Measurements from ENCODE around the gene FZD8.

The FZD8 gene

GRCh38 chr10:35594115-35595079 is 47.7 kb downstream of the FZD8 start:
- Histone ChIP-seq H3K79me1 (ENCODE audit: low read length) (no peaks in the 10 kb centered on the region), H3K27ac (ENCODE audit: low read depth, low read length) (no peak overlapping the region), H4K91ac (ENCODE audit: low read depth, low read length) (no peak overlapping the region), H3K4me1 (ENCODE audit: control insufficient read depth in 1 of 2, insufficient read depth in 2 of 2, low read length in 2 of 2) (no peaks in the 10 kb centered on the region), H3K18ac (ENCODE audit: low read length) (no peak overlapping the region), H3K14ac (ENCODE audit: low read length) (no peak overlapping the region), H3K23ac (ENCODE audit: low read length) (no peak overlapping the region), H3K27me3 (ENCODE audit: insufficient read depth, low read length) (no peaks in the 10 kb centered on the region), H3K4me2 (ENCODE audit: low read length) (no peak overlapping the region), H2BK120ac (ENCODE audit: insufficient read depth, low read length, poor library complexity) (no peak overlapping the region), H3K4me3 (ENCODE audit: low read depth, low read length) (no peak overlapping the region), H2BK12ac (ENCODE audit: low read length) (no peak overlapping the region), H3K9me3 (ENCODE audit: insufficient read depth, low read depth, low read length) (peaks cover 3% of the 10 kb centered on the region), H3K9ac (ENCODE audit: low read length) (no peak overlapping the region), H4K12ac (ENCODE audit: low read depth, low read length) (no peak overlapping the region), H2AFZ (ENCODE audit: insufficient read depth, low read length, poor library complexity) (no peak overlapping the region), H4K8ac (ENCODE audit: low read depth, low read length) (no peak overlapping the region), H3K79me2 (ENCODE audit: control insufficient read depth, insufficient read depth, low read length, poor library complexity) (no peaks in the 10 kb centered on the region), H3K4ac (ENCODE audit: low read depth, low read length) (no peak overlapping the region), H3K36me3 (ENCODE audit: control insufficient read depth in 1 of 2, insufficient read depth in 2 of 2, low read length in 2 of 2) (no peaks in the 10 kb centered on the region), H2AK5ac (ENCODE audit: low read length) (no peak overlapping the region), H2BK5ac (ENCODE audit: low read depth, low read length, poor library complexity) (no peak overlapping the region)
- WGBS (ENCODE audit: extremely low coverage, insufficient coverage, insufficient read length), result no CpG with 5 or more reads among the region's 14 CpGs
- no peak for DNase-seq

- Histone ChIP-seq H2BK5ac (ENCODE audit: low read depth, low read length, poor library complexity) (no peak overlapping the region), H3K14ac (ENCODE audit: low read length) (no peak overlapping the region), H2AK5ac (ENCODE audit: low read length) (no peak overlapping the region), H3K79me2 (ENCODE audit: control insufficient read depth, insufficient read depth, low read length, poor library complexity) (no peaks in the 10 kb centered on the region), H3K27me3 (ENCODE audit: insufficient read depth, low read length) (no peaks in the 10 kb centered on the region), H3K36me3 (ENCODE audit: control insufficient read depth in 1 of 2, insufficient read depth in 2 of 2, low read length in 2 of 2) (no peaks in the 10 kb centered on the region), H3K4me3 (ENCODE audit: low read depth, low read length) (no peak overlapping the region), H3K23ac (ENCODE audit: low read length) (no peak overlapping the region), H4K91ac (ENCODE audit: low read depth, low read length) (no peak overlapping the region), H3K9ac (ENCODE audit: low read length) (no peak overlapping the region), H3K27ac (ENCODE audit: low read depth, low read length) (no peak overlapping the region), H2AFZ (ENCODE audit: insufficient read depth, low read length, poor library complexity) (no peak overlapping the region), H3K4me2 (ENCODE audit: low read length) (no peak overlapping the region), H3K9me3 (ENCODE audit: insufficient read depth, low read depth, low read length) (peaks cover 3% of the 10 kb centered on the region), H2BK12ac (ENCODE audit: low read length) (no peak overlapping the region), H3K4ac (ENCODE audit: low read depth, low read length) (no peak overlapping the region), H3K4me1 (ENCODE audit: control insufficient read depth in 1 of 2, insufficient read depth in 2 of 2, low read length in 2 of 2) (no peaks in the 10 kb centered on the region), H4K12ac (ENCODE audit: low read depth, low read length) (no peak overlapping the region), H3K18ac (ENCODE audit: low read length) (no peak overlapping the region), H3K79me1 (ENCODE audit: low read length) (no peaks in the 10 kb centered on the region), H4K8ac (ENCODE audit: low read depth, low read length) (no peak overlapping the region), H2BK120ac (ENCODE audit: insufficient read depth, low read length, poor library complexity) (no peak overlapping the region)
- no peak for DNase-seq
- no CpG with 5 or more reads among the region's 4 CpGs for WGBS (ENCODE audit: extremely low coverage, insufficient coverage, insufficient read length)
Measured at GRCh38 chr10:35592441-35592840, 49.7 kb downstream of the FZD8 start.

GRCh38 chr10:35588836-35589235 is 53.3 kb downstream of the FZD8 start:
- H2BK12ac ChIP-seq (ENCODE audit: low read length), result no peak overlapping the region
- no peaks in the 10 kb centered on the region for H3K79me2 ChIP-seq (ENCODE audit: control insufficient read depth, insufficient read depth, low read length, poor library complexity)
- no peaks in the 10 kb centered on the region for H3K27me3 ChIP-seq (ENCODE audit: insufficient read depth, low read length)
- H3K9ac ChIP-seq (ENCODE audit: low read length), result no peak overlapping the region
- H3K18ac ChIP-seq (ENCODE audit: low read length), result no peak overlapping the region
- no peak overlapping the region for H3K23ac ChIP-seq (ENCODE audit: low read length)
- H2AK5ac ChIP-seq (ENCODE audit: low read length), result no peak overlapping the region
- peaks cover 1% of the 10 kb centered on the region for H3K9me3 ChIP-seq (ENCODE audit: insufficient read depth, low read depth, low read length)
- no peak overlapping the region for H2BK120ac ChIP-seq (ENCODE audit: insufficient read depth, low read length, poor library complexity)
- H3K4ac ChIP-seq (ENCODE audit: low read depth, low read length), result no peak overlapping the region
- no peak overlapping the region for H4K12ac ChIP-seq (ENCODE audit: low read depth, low read length)
- no peak overlapping the region for H2BK5ac ChIP-seq (ENCODE audit: low read depth, low read length, poor library complexity)
- DNase-seq, result no peak
- no peak overlapping the region for H3K14ac ChIP-seq (ENCODE audit: low read length)
- no peak overlapping the region for H4K8ac ChIP-seq (ENCODE audit: low read depth, low read length)
- H3K36me3 ChIP-seq (ENCODE audit: control insufficient read depth in 1 of 2, insufficient read depth in 2 of 2, low read length in 2 of 2), result no peaks in the 10 kb centered on the region
- no peak overlapping the region for H3K27ac ChIP-seq (ENCODE audit: low read depth, low read length)
- H2AFZ ChIP-seq (ENCODE audit: insufficient read depth, low read length, poor library complexity), result no peak overlapping the region
- H3K4me3 ChIP-seq (ENCODE audit: low read depth, low read length), result no peak overlapping the region
- H3K4me2 ChIP-seq (ENCODE audit: low read length), result no peak overlapping the region
- no peaks in the 10 kb centered on the region for H3K79me1 ChIP-seq (ENCODE audit: low read length)
- no peaks in the 10 kb centered on the region for H3K4me1 ChIP-seq (ENCODE audit: control insufficient read depth in 1 of 2, insufficient read depth in 2 of 2, low read length in 2 of 2)
- no peak overlapping the region for H4K91ac ChIP-seq (ENCODE audit: low read depth, low read length)
